GM19438 (cell line): ENCODE measurements around the gene TSPEAR.

ENCODE experiments used
- ATAC-seq: cut with Tn5 transposase; IDR thresholded peaks from one replicate; pipeline ENCODE4 v1.9.1; 2021; ENCODE audit warnings: low read depth; ENCODE audit not compliant: unreplicated experiment

The TSPEAR gene

DNA sequence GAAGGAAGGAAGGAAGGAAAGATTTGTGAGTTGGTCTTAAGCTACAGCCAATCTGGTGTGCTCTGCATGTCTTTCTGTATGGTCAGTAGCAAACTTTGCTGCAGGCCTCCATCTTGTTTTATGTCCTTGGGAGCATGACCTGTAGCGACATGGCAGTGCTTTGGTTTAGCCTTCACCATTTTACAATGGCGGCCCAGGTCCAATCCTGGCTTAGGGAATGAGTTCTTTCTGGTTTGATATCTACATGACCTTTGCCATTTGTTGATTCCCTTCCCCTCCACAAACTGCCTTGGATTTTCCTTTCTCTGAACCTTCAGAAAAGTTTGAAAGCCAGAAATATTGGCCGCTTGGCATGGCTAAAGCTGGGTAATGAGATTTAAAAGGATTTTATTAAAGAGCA is 30.5 kb upstream of the TSPEAR start:
- no peak for ATAC-seq

DNA sequence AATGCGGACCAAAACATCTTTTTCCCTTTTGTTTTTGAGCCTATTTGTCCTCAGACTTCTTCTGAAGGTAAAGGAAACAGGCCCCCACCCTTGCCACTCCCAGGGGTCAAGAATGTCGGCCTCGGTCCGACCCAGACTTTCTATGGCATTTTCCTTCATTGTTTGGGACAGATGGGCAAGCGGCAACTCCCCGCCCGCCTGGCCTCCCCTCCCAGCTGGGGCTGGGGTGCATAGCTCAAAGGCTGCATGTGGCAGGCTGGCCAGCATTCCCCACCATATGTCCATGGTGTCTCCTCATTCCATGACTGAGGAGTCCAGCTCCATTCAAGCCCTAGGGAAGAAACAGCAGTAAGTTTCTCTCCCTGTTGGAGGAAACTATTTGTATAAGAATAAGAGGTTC is 29.4 kb upstream of the TSPEAR start:
- ATAC-seq = no peak

DNA sequence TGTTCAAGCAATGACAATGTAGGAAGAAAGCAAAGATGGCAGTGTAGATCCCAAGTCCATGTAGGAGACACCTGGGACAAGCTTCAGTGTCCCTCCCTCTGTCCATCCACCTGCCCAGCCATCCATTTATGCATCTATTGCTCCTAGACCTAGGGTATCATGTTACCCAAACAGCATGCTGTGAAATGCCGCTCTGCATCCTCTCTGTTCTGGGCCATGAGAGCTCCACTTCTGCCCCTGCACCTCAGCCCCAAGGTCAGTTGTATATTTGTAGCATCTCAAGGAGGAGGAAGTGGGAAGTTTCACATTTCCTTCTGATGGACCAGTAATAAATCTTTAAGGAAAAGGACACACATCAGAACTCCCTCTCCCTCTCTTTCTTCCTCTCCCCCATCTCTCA is 27.9 kb upstream of the TSPEAR start:
- ATAC-seq = no peak

DNA sequence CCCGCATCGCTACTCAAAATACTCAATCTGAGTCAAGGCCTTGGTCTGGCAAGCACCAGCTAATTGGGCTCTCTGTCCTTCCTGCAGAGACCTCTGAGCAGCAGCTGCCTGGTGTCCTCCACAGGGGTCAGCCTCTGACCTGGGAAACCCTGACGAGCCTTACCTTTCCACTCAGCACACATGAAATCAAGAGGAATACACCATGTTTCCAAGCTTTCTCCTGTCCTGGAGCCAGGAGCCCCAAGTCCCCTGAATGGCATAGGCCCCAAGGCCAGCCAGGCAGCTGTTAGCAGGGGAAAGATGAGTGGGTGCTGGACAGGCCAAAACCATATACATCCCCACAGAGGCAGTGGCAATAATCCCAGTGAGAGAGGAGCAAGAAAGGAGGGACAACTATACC is 27.2 kb upstream of the TSPEAR start:
- ATAC-seq = no peak

DNA sequence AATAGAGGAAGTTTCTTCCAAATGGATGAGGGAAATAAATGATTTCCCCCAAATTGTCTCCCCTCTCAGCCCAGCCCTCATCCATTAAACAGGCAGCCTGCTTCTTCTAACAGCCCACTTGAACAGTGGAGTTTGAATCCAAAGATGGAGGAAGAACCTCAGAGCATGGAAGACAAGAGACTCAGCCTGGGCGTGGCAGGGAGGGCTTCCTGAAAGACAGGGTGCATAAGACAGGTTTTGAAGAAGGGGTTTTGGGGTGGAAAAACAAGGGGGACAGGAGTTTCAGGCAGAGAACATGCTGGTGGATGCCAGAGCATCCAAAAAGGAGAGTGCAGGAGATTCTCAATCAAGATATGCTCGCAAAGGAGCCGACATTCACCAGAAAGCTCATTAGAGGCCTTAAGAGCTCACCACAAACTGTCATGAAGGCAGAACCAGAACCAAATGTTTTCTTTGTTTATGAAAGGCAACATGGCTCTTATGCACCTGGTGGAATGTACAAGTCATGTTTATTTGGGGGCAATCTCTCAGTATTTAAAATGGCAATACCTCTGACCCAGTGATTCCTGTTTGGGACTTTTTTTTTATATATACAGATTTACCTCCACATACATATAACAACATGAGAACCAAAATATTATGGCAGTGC is 26.5 kb upstream of the TSPEAR start:
- no peak for ATAC-seq

DNA sequence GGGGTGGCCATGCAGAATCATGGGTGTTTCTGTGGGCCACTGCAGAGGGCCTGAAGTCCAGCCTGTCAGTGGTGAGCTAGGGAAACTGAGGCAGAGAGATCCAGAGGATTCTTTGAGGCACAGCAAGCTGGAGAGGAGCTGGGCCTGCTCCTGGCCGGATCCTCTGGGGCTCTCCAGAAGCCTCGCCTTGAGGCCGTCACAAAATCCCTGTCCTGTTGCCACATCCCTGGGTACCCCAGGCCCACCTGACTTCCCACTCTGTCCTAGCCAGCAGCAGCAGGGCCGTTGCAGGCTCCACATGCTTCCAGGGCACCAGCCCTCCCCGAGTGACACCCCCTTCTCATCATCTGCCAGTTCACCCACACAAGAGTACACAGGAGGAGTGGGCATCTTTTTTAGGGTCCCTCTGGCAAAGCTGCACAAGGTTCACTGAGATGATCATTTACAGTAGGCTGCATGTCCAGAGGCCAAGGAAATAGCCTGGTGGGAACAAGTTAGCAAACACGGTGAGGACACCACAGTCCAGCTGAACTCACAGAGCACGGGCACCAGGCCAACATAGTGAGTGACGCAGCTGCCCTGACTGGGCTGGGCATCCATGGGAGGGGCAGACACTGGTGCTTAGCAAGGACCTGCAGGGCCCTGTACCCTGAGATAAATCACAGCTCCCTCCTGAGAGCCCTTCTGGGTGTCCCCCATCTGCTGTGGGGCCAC is 25.1 kb upstream of the TSPEAR start:
- ATAC-seq = no peak

GRCh38 chr21:44735821-44736220 is 24.4 kb upstream of the TSPEAR start:
- ATAC-seq = no peak

- no peak for ATAC-seq
Measured at GRCh38 chr21:44734841-44735240, 23.5 kb upstream of the TSPEAR start.

GRCh38 chr21:44734026-44734745 is 22.8 kb upstream of the TSPEAR start:
- ATAC-seq = no peak

DNA sequence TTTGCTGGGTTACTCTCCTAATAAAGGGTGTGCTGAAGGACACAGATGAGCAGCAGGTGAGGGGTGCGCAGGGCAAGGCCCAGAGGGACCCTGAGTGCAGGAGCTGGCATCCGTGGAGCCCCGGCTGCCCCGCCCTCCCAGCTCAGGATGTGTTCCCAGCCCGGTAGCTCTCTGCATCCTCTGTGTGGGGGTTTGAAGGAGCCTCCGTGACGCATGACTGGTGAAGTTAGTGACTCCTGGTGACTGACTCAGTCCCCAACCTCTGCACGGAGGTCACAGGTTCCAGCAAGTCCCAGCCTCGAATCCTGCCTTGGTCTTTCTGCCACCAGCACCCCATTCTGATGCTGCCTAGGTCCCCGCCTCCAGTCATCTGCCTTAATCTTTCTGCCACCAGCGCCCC is 21.6 kb upstream of the TSPEAR start:
- ATAC-seq = no peak

DNA sequence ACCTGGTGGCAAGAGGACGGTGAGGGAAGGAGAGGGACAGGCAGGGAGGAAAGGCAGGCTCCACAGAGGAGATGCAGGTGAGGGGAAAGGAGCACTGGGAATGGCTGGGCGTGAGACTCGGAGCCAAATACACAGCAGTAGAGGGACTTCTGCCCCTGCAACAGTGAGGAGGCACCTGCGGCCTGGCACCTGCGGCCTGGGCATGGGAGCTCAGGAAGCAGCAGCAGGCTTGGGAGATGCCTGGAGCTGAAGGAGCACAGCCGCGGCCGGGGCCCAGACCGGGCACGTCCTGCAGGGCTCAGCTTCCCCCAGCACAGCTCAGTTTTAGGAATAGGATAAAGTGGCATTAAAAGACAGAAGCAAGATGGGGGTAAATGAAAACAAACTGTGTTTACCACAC is 20.9 kb upstream of the TSPEAR start:
- no peak for ATAC-seq

- ATAC-seq = no peak
Measured at GRCh38 chr21:44730951-44731579, 19.7 kb upstream of the TSPEAR start.

- ATAC-seq = no peak
Measured at GRCh38 chr21:44730028-44730395, 18.6 kb upstream of the TSPEAR start.

GRCh38 chr21:44729336-44730027 is 18.1 kb upstream of the TSPEAR start:
- ATAC-seq = no peak

DNA sequence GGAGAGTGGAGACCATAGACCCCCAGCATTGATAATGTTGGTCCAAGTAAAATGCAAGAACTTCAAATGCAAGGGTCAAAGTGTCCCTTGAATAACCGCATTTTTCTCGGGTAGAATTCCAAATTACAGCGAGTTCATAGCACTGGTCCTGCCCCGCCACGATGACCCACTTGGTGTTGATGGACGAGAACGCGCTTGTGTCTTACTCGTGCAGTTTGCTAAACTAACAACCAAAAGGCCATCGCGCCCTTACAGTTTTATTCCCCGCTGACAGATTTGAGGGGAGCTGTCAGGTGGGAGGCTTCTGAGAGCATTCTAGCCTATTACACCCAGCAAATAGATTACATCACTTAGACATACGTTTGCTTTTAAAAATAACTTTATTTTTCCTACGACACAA is 17.3 kb upstream of the TSPEAR start:
- ATAC-seq = no peak

GRCh38 chr21:44727757-44728156 is 16.4 kb upstream of the TSPEAR start:
- no peak for ATAC-seq

- ATAC-seq = no peak
Measured at GRCh38 chr21:44727321-44727720, 15.9 kb upstream of the TSPEAR start.

- no peak for ATAC-seq
Measured at GRCh38 chr21:44726826-44727225, 15.5 kb upstream of the TSPEAR start.

DNA sequence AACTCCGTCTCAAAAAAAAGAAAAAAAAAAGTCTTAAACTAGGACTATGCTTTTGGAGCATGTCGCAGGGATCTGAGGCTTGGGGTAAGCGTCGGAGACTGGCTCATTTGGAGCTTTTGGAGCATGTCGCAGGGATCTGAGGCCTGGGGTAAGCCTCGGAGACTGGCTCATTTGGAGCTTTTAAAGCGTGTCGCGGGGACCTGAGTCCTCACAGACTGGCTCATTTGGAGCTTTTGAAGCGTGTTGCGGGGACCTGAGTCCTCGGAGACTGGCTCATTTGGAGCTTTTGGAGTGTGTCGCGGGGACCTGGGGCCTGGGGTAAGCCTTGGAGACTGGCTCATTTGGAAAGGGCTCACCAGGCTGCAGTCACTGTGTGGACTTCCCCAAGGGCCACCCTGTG is 13.6 kb upstream of the TSPEAR start:
- no peak for ATAC-seq

- ATAC-seq = no peak
Measured at GRCh38 chr21:44724196-44724595, 12.8 kb upstream of the TSPEAR start.
